AG04449 (cell line): ENCODE measurements around the gene CCR5.

Source experiments
- CTCF ChIA-PET: fragments of 350-600 bp; formaldehyde crosslinking; extraction: SDS; loops from one replicate; lab custom pipeline; 2021; ENCODE audit warnings: antibody characterized with exemption; lab: Yijun Ruan, JAX
- POLR2A ChIA-PET: fragments of 400-600, 350-600 bp; formaldehyde crosslinking; extraction: SDS; loops from one replicate; lab custom pipeline; 2020; ENCODE audit warnings: antibody characterized with exemption, inconsistent platforms; lab: Yijun Ruan, JAX
- DNase-seq: peaks from one replicate; pipeline ENCODE4 v3.0.0-alpha.2; 2010; ENCODE audit warnings: low read depth, low spot score
- H3K4me3 ChIP-seq: 2 replicates; pipeline ENCODE4 v1.5.1; 2011; ENCODE audit warnings: low read depth, mild to moderate bottlenecking, control low read depth, low read length
- CTCF ChIP-seq: IDR thresholded peaks from one replicate; pipeline ENCODE4 v1.5.1; 2011; ENCODE audit warnings: mild to moderate bottlenecking, moderate library complexity, low read length, control low read depth, inconsistent platforms; ENCODE audit not compliant: insufficient read depth; ENCODE audit errors: missing control alignments

Gene CCR5

GRCh38 chr3:46378426-46378942 is 7.7 kb downstream of the CCR5 start:
- CTCF ChIA-PET = interaction anchor here (0.7 to 3.1 kb wide), 18 partner anchors 8 to 617 kb away, joined by 3 to 20 read pairs (median 4); partner anchors contain the start of genes CCR2 and CCR5

GRCh38 chr3:46380471-46381221 is 9.9 kb downstream of the CCR5 start:
- POLR2A ChIA-PET = no interaction called here
- CTCF ChIA-PET = interaction anchor here (1.3 kb wide), 1 partner anchor 299 kb away, joined by 3 read pairs; no protein-coding TSS in a partner anchor
- no peak for TF ChIP-seq CTCF
- H3K4me3 ChIP-seq = no peak overlapping the region
- DNase-seq = no peak

More at GRCh38 chr3:46378426-46378942, 7.7 kb downstream of the CCR5 start:
- POLR2A ChIA-PET = interaction anchor here (0.6 kb wide), 1 partner anchor 309 kb away, joined by 5 read pairs; no protein-coding TSS in a partner anchor
- no peak overlapping the region for H3K4me3 ChIP-seq
- DNase-seq = no peak
- peak; percentile 70 for TF ChIP-seq CTCF

- ChIA-PET CTCF (interaction anchor here (0.7 kb wide), 1 partner anchor 22 kb away, joined by 3 read pairs; no protein-coding TSS in a partner anchor), POLR2A (no interaction called here)
- no peak for TF ChIP-seq CTCF
These were observed 10.9 kb downstream of the CCR5 start for GRCh38 chr3:46381625-46382024.

GRCh38 chr3:46383211-46383950 is 12.6 kb downstream of the CCR5 start:
- ChIA-PET POLR2A (no interaction called here), CTCF (interaction anchor here (0.8 to 1.5 kb wide), 2 partner anchors 306 to 621 kb away, joined by 3 read pairs; no protein-coding TSS in a partner anchor)
- H3K4me3 ChIP-seq = no peak overlapping the region
- TF ChIP-seq CTCF = no peak
- DNase-seq = no peak

More at GRCh38 chr3:46381625-46382024, 10.9 kb downstream of the CCR5 start:
- H3K4me3 ChIP-seq = no peak overlapping the region
- DNase-seq = no peak

- H3K4me3 ChIP-seq = no peak overlapping the region
- POLR2A ChIA-PET = no interaction called here
- CTCF ChIA-PET = interaction anchor here (1.5 kb wide), 1 partner anchor 621 kb away, joined by 3 read pairs; no protein-coding TSS in a partner anchor
- no peak for TF ChIP-seq CTCF
- no peak for DNase-seq
These were observed 13.2 kb downstream of the CCR5 start for GRCh38 chr3:46383951-46384330.
